HEK293T (cell line): ENCODE data around the gene REEP3.

Source experiments
- CTCF ChIA-PET: fragments of 350-600 bp; formaldehyde crosslinking; extraction: SDS; loops from one replicate; lab custom pipeline; 2021; ENCODE audit warnings: antibody characterized with exemption, inconsistent platforms; lab: Yijun Ruan, JAX
- POLR2A ChIA-PET: fragments of 350-600 bp; formaldehyde crosslinking; extraction: SDS; loops from one replicate; lab custom pipeline; 2020; ENCODE audit warnings: antibody characterized with exemption, inconsistent platforms; lab: Yijun Ruan, JAX
- DNase-seq: peaks from one replicate; pipeline ENCODE4 v3.0.0; 2012; ENCODE audit warnings: mixed read lengths; ENCODE audit errors: extremely low spot score
- ARNT ChIP-seq: fragments of 450-650 bp; IDR thresholded peaks from 2 replicates; pipeline ENCODE4 v1.6.1; 2017; ENCODE audit warnings: mild to moderate bottlenecking
- BHLHE40 ChIP-seq: fragments of 450-650 bp; IDR thresholded peaks from 2 replicates; pipeline ENCODE4 v1.6.1; 2016; ENCODE audit warnings: mild to moderate bottlenecking, moderate library complexity, borderline replicate concordance
- CTBP1 ChIP-seq: fragments of 450-650 bp; IDR thresholded peaks from 2 replicates; pipeline ENCODE4 v1.6.1; 2016; ENCODE audit warnings: borderline replicate concordance
- ELF4 ChIP-seq: fragments of 450-650 bp; IDR thresholded peaks from 2 replicates; pipeline ENCODE4 v1.6.1; 2017; ENCODE audit warnings: antibody characterized with exemption
- FOXA1 ChIP-seq: fragments of 450-650 bp; IDR thresholded peaks from 2 replicates; pipeline ENCODE4 v1.6.1; 2016; ENCODE audit warnings: mild to moderate bottlenecking
- FOXK2 ChIP-seq: fragments of 450-650 bp; IDR thresholded peaks from 2 replicates; pipeline ENCODE4 v1.6.1; 2016; ENCODE audit warnings: mild to moderate bottlenecking
- FOXM1 ChIP-seq: fragments of 450-650 bp; IDR thresholded peaks from 2 replicates; pipeline ENCODE4 v1.6.1; 2017; ENCODE audit warnings: mild to moderate bottlenecking, borderline replicate concordance
- HDGF ChIP-seq: fragments of 450-650 bp; IDR thresholded peaks from 2 replicates; pipeline ENCODE4 v1.6.1; 2017; ENCODE audit warnings: antibody characterized with exemption, borderline replicate concordance
- L3MBTL2 ChIP-seq: fragments of 450-650 bp; conservative IDR thresholded peaks from 2 replicates; pipeline ENCODE4 v1.6.1; 2016; ENCODE audit warnings: mild to moderate bottlenecking
- LEF1 ChIP-seq: fragments of 450-650 bp; IDR thresholded peaks from 2 replicates; pipeline ENCODE4 v1.6.1; 2017; ENCODE audit warnings: mild to moderate bottlenecking, borderline replicate concordance
- NFRKB ChIP-seq: fragments of 450-650 bp; IDR thresholded peaks from 2 replicates; pipeline ENCODE4 v1.6.1; 2016; ENCODE audit warnings: mild to moderate bottlenecking, moderate library complexity
- PKNOX1 ChIP-seq: fragments of 450-650 bp; IDR thresholded peaks from 2 replicates; pipeline ENCODE4 v1.6.1; 2016
- SP1 ChIP-seq: fragments of 450-650 bp; IDR thresholded peaks from 2 replicates; pipeline ENCODE4 v1.6.1; 2017
- SUZ12 ChIP-seq: fragments of 450-650 bp; IDR thresholded peaks from 2 replicates; pipeline ENCODE4 v1.6.1; 2016; ENCODE audit warnings: mild to moderate bottlenecking
- TARDBP ChIP-seq: fragments of 450-650 bp; IDR thresholded peaks from 2 replicates; pipeline ENCODE4 v1.6.1; 2016
- ZNF384 ChIP-seq: fragments of 450-650 bp; IDR thresholded peaks from 2 replicates; pipeline ENCODE4 v1.6.1; 2016

Gene REEP3

DNA sequence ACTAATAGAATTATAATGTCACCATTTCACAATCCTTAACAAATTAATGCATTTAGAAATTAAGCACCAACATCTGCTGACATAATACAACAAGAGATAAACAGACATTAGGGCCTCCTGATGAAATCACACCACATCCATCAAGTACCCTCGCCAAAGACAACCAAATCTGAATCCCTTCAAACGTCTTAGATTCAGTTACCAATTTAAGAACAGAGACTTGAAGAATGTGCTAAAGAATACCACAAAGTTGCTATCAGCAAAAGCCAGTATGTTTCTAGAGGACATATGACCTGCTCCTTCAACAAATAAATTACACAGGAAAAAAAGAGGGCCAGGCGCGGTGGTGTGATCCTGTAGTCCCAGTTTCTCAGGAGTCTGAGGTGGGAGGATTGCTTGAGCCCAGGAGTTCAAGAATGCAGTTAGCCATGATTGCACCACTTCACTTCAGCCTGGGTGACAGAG lies 144.5 kb downstream of the REEP3 start:
- DNase-seq, result no peak
- CTCF ChIA-PET, result no interaction called here
- POLR2A ChIA-PET, result no interaction called here
- TF ChIP-seq SP1, result no peak
- no peak for TF ChIP-seq TARDBP
- TF ChIP-seq CTBP1, result no peak
- no peak for TF ChIP-seq HDGF
- TF ChIP-seq FOXM1, result no peak
- no peak for TF ChIP-seq FOXK2
- TF ChIP-seq ZNF384, result no peak
- TF ChIP-seq L3MBTL2, result no peak
- no peak for TF ChIP-seq BHLHE40
- TF ChIP-seq ELF4, result no peak
- no peak for TF ChIP-seq NFRKB
- TF ChIP-seq ARNT, result no peak

DNA sequence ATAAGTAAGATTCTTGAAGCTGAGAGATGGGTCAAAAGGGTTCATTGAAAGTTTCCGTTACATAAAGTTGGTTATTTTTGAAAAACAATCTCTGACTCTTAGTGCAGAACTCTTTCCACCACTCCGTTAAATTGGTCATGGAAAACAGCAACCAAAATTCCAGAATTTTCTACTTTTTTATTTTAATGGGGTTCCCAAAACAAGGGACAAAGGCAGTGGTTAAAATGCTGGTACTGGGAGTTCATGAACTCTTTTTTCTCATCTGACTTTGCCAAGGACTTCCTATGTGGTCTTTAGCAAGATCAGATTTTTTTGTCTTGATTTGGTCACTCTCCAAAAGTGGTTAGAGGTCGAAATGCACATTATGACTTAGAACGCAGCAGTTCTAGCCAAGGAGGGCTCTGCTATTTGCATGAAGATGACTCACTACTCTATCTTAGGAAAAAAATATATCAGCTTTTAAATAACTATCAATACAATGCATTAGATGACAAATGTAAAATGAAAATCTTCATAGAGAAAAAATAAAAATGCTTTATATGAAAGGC lies 145.7 kb downstream of the REEP3 start:
- DNase-seq, result no peak
- POLR2A ChIA-PET, result no interaction called here
- TF ChIP-seq NFRKB, result no peak
- CTCF ChIA-PET, result no interaction called here

DNA sequence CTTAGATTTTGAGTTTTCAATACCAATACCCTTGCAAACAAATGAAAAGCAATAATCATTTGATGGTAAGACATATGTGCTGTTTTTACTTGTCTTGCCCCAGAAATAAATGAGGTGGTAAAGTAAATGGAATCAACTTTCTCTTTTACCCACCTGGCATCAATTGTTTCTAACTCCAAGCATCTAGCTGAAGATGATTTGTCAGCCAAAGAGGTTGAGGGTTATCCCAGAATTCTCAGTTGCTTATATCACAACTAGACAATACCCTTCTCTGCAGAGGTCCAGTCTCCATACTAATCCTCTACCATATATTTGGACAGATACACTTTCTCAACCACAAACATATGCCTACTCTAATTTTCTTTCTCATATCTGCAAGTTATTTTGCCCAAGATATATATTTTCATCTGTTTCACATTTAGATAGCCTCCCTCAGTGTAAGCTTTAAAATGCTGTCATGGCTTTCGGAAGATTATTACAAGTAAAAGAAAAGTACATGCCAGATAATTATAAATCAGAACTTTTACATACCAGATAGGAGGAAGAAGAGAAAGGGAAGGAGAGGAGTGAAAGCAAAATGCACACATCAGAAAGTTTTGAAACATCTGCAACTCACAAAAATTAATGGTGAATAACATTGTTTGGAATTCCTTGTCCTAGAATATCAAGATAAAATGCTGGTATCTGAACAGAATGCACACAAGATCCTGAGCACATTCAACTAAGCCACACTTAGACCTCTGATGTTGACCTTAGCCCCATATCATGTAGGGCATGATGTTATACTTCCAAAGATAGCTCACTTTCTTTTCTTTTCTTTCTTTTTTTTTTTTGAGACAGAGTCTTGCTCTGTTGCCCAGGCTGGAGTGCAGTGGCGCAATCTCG lies 146.6 kb downstream of the REEP3 start:
- CTCF ChIA-PET, result no interaction called here
- DNase-seq, result no peak
- TF ChIP-seq SUZ12 (no peak), BHLHE40 (no peak), PKNOX1 (no peak), SP1 (no peak), L3MBTL2 (no peak), TARDBP (no peak), ARNT (no peak), HDGF (no peak), CTBP1 (no peak), LEF1 (no peak), ZNF384 (no peak), FOXK2 (no peak), ELF4 (no peak), NFRKB (no peak), FOXM1 (no peak), FOXA1 (no peak)
- POLR2A ChIA-PET, result no interaction called here

DNA sequence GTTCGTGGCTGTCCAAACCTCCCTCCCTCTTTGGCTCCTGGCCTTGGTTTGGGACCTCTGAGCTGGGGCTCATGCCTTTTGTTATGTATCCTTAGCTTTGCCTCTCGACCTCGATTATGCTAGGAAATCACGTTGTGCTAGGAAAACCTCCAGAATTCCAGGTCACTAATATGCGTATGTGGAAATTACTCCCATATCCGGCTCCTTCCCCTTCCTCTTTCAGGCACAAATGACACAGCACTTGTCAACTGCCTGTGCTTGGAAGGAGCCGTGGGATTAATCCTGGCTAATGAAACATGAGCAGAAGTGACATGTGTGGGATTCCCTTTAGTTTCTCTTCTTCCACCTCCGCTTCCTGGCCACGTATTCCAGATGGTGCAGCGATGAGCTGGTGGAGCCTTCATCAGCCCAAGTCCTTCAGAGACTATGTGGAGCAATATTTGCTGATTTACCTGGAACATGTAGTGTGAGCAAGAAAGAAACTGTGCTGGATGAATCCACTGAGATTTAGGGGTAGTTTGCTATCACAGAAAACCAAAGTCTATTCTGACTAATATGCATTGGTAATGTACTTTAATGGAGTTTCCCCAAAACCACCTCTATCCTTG lies 149.2 kb downstream of the REEP3 start:
- TF ChIP-seq L3MBTL2 (no peak), FOXM1 (no peak), FOXK2 (no peak), LEF1 (no peak), SUZ12 (no peak), ELF4 (no peak), NFRKB (no peak), CTBP1 (no peak)
- ChIA-PET CTCF (no interaction called here), POLR2A (interaction anchor here (0.9 kb wide), 1 partner anchor 40 kb away, joined by 3 read pairs; no protein-coding TSS in a partner anchor)
- DNase-seq, result no peak

DNA sequence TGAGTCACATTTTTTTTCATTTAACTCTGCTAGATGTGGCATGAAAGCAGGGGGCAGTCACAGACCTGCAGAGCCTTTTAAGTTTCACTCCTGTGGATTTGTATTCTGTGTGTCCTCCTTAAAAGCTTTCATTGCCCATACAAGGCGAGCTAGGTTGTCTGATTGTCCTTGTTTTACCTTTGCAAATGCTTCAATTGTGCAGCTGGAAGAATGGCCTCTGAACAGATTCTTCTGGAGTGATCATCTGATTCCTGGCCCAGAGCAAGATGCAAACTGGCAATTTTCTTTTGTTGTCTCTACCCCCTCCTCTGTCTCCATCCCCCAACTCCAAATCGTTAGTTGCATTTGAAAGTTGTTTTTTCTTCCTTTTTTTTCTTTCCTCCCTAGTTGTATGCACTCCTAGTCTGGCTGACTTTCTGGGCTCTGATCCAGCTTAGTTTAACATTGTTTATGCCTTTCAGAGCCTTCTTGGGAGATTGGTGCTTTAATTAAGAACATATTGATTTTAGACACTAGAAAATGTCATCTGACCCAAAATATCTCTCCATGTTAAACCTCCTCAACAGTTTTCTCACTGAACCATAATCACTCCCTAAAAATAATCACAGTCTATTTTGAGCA lies 150.2 kb downstream of the REEP3 start:
- DNase-seq, result no peak
- ChIA-PET POLR2A (interaction anchor here (0.8 to 0.9 kb wide), 2 partner anchors 41 kb away, joined by 3 read pairs; no protein-coding TSS in a partner anchor), CTCF (interaction anchor here (0.6 kb wide), 1 partner anchor 465 kb away, joined by 3 read pairs; no protein-coding TSS in a partner anchor)
- TF ChIP-seq NFRKB, result no peak
- no peak for TF ChIP-seq ELF4
- TF ChIP-seq ARNT, result no peak
- TF ChIP-seq SP1, result no peak
- no peak for TF ChIP-seq HDGF
- no peak for TF ChIP-seq BHLHE40
- TF ChIP-seq TARDBP, result no peak
- TF ChIP-seq FOXK2, result no peak
- no peak for TF ChIP-seq L3MBTL2
- no peak for TF ChIP-seq FOXM1

GRCh38 chr10:63672491-63672890 lies 151.3 kb downstream of the REEP3 start:
- TF ChIP-seq L3MBTL2, result no peak
- no peak for TF ChIP-seq LEF1
- TF ChIP-seq TARDBP, result no peak
- TF ChIP-seq BHLHE40, result no peak
- TF ChIP-seq SP1, result no peak
- no peak for TF ChIP-seq FOXM1
- no peak for TF ChIP-seq SUZ12
- TF ChIP-seq ZNF384, result no peak
- no peak for TF ChIP-seq FOXA1
- TF ChIP-seq HDGF, result no peak
- no peak for TF ChIP-seq FOXK2
- TF ChIP-seq ARNT, result no peak
- no peak for TF ChIP-seq PKNOX1
- no peak for TF ChIP-seq CTBP1
- TF ChIP-seq NFRKB, result no peak
- TF ChIP-seq ELF4, result no peak
- no peak for DNase-seq
- CTCF ChIA-PET, result no interaction called here
- POLR2A ChIA-PET, result no interaction called here
